Glutamatergic neuron (in vitro differentiated cells): ENCODE measurements around the gene PHETA1. TPM values are rescaled to one million over a fixed set of nuclear protein-coding genes. Genes with fewer than 3 reads are reported as not detected.
"Not testable (repeated sequence)": the region's sequence is repeated elsewhere in the genome, so short reads cannot be mapped to it uniquely, and the experiment has no call there.

Source experiments
- DNase-seq: peaks from one replicate; pipeline ENCODE4 v3.0.0; 2022
- H3K27ac Mint-ChIP-seq: one replicate; pipeline ENCODE4 v1.8.0; 2020; ENCODE audit warnings: mild to moderate bottlenecking, mixed read lengths, inconsistent platforms; ENCODE audit not compliant: unreplicated experiment
- H3K27me3 Mint-ChIP-seq: one replicate; pipeline ENCODE4 v1.8.0; 2020; ENCODE audit warnings: mild to moderate bottlenecking, moderate library complexity, mixed read lengths, inconsistent platforms; ENCODE audit not compliant: unreplicated experiment
- H3K36me3 Mint-ChIP-seq: one replicate; pipeline ENCODE4 v1.8.0; 2020; ENCODE audit warnings: mild to moderate bottlenecking, mixed read lengths, inconsistent platforms; ENCODE audit not compliant: unreplicated experiment
- H3K4me1 Mint-ChIP-seq: one replicate; pipeline ENCODE4 v1.8.0; 2020; ENCODE audit warnings: mild to moderate bottlenecking, low read depth, mixed read lengths, inconsistent platforms; ENCODE audit not compliant: unreplicated experiment
- H3K4me3 Mint-ChIP-seq: one replicate; pipeline ENCODE4 v1.8.0; 2020; ENCODE audit warnings: mild to moderate bottlenecking, mixed read lengths, inconsistent platforms; ENCODE audit not compliant: unreplicated experiment
- H3K9me3 Mint-ChIP-seq: one replicate; pipeline ENCODE4 v1.8.0; 2020; ENCODE audit warnings: mild to moderate bottlenecking, moderate library complexity, mixed read lengths, inconsistent platforms; ENCODE audit not compliant: unreplicated experiment
- total RNA-seq: library from RNA; stranded (reverse); fragmentation: NEBNext Ultra II Directional; extraction: Animal tissue kit (Norgen Biotek cat#: 25700); gene quantifications from one replicate; pipeline ENCODE4 v1.2.1, GENCODE V29; 2021; ENCODE audit not compliant: unreplicated experiment
- TF ChIP-seq, protein P1 (sequence below): fragments of 200-600 bp; sonication (generic); IDR thresholded peaks from one replicate; pipeline ENCODE4 v1.5.0; 2021; ENCODE audit not compliant: partially characterized antibody, unreplicated experiment

PHETA1 gene
- total RNA-seq, 1 donor from 2014 or later: 33.2 TPM

DNA sequence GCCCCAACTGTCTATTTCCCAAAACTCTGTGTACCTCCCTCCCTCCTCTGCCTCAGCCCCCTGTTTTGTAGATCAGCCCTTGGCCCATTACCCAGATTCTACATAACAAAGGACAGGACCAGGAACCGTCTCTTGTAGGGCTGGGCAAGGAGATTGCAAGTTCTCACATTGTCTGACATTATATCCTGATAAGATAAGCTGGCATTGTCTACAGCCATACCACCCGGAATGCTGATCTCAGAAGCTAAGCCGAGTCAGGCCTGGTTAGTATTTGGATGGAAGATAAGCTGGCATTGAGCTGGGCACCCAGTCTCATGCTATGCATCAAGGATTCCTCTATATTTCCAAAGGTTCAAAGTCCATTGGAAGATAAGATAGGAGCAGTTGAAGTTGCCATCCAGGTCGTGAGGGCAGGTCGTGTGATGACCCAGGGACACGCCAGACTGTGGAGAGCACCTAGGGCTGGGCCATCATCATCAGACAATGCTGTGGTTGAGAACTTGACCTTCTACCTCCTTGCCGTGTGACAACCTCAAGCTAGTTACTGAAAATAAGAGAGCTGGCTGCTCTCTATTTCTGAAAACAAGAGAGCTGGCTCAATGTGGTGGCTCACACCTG lies 29.5 kb downstream of the PHETA1 start:
- Mint-ChIP-seq H3K27ac (no peak overlapping the region), H3K27me3 (peaks cover 8% of the 10 kb centered on the region), H3K36me3 (no peaks in the 10 kb centered on the region), H3K4me1 (peaks cover 3% of the 10 kb centered on the region), H3K4me3 (no peak overlapping the region), H3K9me3 (peaks cover 2% of the 10 kb centered on the region)
- TF ChIP-seq, protein P1, sequence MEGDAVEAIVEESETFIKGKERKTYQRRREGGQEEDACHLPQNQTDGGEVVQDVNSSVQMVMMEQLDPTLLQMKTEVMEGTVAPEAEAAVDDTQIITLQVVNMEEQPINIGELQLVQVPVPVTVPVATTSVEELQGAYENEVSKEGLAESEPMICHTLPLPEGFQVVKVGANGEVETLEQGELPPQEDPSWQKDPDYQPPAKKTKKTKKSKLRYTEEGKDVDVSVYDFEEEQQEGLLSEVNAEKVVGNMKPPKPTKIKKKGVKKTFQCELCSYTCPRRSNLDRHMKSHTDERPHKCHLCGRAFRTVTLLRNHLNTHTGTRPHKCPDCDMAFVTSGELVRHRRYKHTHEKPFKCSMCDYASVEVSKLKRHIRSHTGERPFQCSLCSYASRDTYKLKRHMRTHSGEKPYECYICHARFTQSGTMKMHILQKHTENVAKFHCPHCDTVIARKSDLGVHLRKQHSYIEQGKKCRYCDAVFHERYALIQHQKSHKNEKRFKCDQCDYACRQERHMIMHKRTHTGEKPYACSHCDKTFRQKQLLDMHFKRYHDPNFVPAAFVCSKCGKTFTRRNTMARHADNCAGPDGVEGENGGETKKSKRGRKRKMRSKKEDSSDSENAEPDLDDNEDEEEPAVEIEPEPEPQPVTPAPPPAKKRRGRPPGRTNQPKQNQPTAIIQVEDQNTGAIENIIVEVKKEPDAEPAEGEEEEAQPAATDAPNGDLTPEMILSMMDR: no peak
- DNase-seq: no peak

DNA sequence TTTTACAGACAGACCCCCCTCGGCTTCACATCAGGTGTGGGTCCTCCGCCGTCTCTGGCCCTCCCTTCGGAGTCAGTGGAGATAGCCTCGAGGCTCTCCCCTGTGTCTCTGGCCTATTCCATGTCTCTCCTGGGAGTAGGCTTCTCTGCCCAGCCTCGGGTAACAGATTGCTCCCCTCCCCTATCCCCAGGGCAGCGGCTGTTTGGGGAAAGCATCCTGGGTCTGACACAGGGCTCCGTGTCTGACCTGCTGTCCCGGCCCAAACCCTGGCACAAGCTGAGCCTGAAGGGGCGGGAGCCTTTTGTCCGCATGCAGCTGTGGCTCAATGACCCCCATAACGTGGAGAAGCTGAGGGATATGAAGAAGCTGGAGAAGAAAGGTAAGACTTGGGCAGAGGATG lies 30.8 kb downstream of the PHETA1 start:
- Mint-ChIP-seq H3K27me3 (peaks cover 8% of the 10 kb centered on the region), H3K36me3 (no peaks in the 10 kb centered on the region), H3K4me1 (peaks cover 3% of the 10 kb centered on the region), H3K27ac (no peak overlapping the region), H3K4me3 (no peak overlapping the region), H3K9me3 (peaks cover under 1% of the 10 kb centered on the region)
- TF ChIP-seq, protein P1: no peak
- DNase-seq: no peak

DNA sequence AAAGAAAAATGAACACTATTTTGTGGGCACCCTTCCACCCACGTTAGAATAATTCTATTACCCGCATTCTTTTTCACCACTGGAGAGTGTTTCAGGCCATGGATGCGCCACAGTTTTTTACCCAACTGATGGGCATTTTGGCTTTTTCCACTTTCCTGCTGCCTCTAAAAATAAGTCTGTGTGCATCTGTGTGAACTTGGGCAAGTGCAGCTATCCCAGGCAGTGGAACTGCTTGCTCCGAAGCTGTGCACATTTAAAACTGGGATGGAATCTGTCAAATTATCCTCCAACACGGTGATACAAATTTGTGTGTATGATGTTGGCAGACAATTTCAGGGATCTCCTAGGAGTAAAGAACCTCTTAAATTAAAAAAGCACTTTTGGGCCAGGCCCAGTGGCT lies 31.5 kb downstream of the PHETA1 start:
- Mint-ChIP-seq H3K4me3 (no peak overlapping the region), H3K27ac (no peak overlapping the region), H3K27me3 (peaks cover 5% of the 10 kb centered on the region), H3K4me1 (peaks cover 3% of the 10 kb centered on the region), H3K9me3 (no peaks in the 10 kb centered on the region), H3K36me3 (no peaks in the 10 kb centered on the region)
- TF ChIP-seq, protein P1: no peak
- no peak for DNase-seq

DNA sequence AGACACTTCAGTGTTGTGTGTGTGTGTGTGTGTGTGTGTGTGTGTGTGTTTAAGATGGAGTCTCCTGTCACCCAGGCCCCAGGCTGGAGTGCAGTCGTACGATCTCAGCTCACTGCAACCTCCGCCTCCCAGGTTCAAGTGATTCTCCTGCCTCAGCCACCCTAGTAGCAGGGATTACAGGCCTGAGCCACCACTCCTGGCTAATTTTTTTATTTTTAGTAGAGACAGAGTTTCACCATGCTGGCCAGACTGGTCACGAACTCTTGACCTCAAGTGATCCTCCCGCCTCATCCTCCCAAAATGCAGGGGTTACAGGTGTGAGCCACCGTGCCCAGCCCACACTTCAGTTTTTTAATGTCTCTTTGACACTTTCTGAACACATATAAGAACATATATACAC lies 32.5 kb downstream of the PHETA1 start:
- H3K9me3 Mint-ChIP-seq, H3K27ac Mint-ChIP-seq: not testable (repeated sequence)

DNA sequence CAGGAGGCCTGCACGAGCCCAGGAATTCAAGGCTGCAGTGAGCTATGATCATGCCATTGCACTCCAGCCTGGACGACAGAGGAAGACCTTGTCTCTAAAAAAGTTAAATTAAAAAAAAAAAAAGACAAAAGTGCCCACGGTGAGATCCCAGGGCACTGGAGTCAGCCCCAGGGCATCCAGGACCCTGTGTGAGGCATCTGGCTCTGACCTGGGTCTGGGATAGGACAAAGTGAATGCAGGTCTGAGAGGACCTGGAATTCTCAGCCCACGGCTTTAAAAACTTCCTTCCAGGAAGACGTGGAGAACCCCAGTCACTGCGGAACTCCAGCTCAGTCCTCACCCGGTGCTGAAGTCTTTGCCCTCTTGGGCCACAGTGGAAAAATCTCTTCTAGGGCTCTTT lies 33.1 kb downstream of the PHETA1 start:
- peaks cover 3% of the 10 kb centered on the region for H3K4me1 Mint-ChIP-seq

More for the DNA sequence above, 32.5 kb downstream of the PHETA1 start:
- not testable (repeated sequence) for H3K4me3 Mint-ChIP-seq, H3K27me3 Mint-ChIP-seq, H3K36me3 Mint-ChIP-seq, H3K4me1 Mint-ChIP-seq, DNase-seq

DNA sequence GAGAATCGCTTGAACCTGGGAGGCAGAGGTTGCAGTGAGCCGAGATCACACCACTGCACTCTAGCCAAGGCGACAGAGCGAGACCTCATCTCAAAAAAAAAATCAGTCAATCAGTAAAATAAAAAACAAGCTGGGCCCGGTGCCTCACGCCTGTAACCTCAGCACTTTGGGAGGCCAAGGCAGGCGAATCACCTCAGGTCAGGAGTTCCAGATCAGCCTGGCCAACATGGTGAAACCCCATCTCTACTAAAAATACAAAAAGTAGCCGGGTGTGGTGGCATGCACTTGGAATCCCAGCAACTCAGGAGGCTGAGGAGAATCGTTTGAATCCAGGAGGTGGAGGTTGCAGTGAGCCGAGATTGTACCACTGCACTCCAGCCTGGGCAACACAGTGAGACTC lies 33.6 kb downstream of the PHETA1 start:
- H3K27ac Mint-ChIP-seq, DNase-seq, H3K4me1 Mint-ChIP-seq, H3K36me3 Mint-ChIP-seq, H3K4me3 Mint-ChIP-seq, H3K27me3 Mint-ChIP-seq, H3K9me3 Mint-ChIP-seq: not testable (repeated sequence)

More for the DNA sequence above, 33.1 kb downstream of the PHETA1 start:
- H3K36me3 Mint-ChIP-seq: no peaks in the 10 kb centered on the region
- no peak overlapping the region for H3K27ac Mint-ChIP-seq
- H3K4me3 Mint-ChIP-seq: no peak overlapping the region
- no peak for DNase-seq
- H3K27me3 Mint-ChIP-seq: peaks cover 5% of the 10 kb centered on the region
- TF ChIP-seq, protein P1: no peak
- H3K9me3 Mint-ChIP-seq: peaks cover under 1% of the 10 kb centered on the region
